GM12892 (cell line): ENCODE results near the gene DNAJC18.

Experiments used
- POLR2A ChIP-seq: IDR thresholded peaks from 2 replicates; pipeline ENCODE4 v1.6.1; 2011; ENCODE audit warnings: low read depth, low read length, control low read depth
- POLR2AphosphoS5 ChIP-seq: IDR thresholded peaks from 2 replicates; pipeline ENCODE4 v1.6.1; 2011; ENCODE audit warnings: low read depth, low read length, control low read depth
- TAF1 ChIP-seq: IDR thresholded peaks from 2 replicates; pipeline ENCODE4 v1.6.1; 2011; ENCODE audit warnings: low read depth, mild to moderate bottlenecking, control low read depth, low read length, borderline replicate concordance

DNA sequence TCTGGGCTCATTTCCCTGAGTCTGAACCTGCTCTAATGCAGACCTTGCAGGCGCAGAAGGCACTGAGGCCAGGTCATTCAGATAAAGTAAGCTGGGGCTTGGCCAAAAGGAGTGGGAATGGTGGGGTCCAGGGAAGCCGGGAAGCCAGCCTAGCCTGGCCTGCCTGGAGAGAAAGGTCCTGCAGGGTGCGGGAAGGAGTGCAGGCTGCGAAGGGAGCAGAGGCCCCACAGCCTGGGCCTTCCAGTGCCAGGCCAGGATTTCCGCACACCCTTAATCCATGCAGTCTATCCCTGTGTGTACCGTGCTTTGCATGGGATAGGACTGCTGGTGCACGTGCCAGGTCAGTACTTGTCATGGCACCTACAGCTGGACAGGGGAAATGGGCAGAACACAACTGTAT lies 46.9 kb upstream of the DNAJC18 start:
- TF ChIP-seq POLR2AphosphoS5, result no peak
- no peak for TF ChIP-seq POLR2A
- no peak for TF ChIP-seq TAF1
